ENCODE data around the gene EYA2.

DNA sequence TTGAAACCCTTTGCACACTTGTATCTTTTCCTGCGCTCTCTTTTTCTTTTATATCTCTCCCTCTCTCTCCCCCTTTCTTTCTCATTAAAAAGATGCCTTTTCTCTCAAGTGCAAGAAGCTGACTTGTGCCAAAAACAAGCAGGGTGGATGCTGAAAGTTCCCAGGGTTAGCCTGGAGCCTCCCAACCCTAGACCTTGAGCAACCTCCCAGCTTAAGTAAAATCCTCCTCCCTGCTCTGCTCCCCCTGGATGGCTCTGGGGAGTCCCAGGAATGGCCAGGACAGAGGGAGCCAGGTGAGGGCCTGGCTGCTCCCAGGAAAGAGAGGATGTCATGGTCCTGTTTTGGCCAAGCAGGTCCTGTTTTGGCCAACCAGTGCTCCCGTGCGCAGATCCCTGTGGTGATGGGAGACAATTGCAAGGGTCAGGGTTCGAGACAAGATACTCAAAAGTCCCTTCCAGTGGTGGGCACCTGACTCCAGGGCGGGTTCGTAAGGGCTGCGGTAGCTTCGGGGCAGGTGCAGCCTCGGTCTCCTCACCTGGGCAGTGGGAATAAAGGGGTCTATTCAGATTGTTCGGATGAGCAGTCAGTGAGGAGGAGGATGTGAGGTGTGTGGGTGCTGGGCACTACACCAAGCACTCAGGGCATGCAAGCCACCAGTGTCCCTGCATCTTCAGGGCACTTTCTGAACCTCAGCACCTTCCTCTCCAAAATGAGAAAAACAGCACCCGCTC, 49.4 kb downstream of the EYA2 start:
- TF ChIP-seq POLR2A (IDR thresholded peaks at IDR 0.05), result no peak
- no peak for TF ChIP-seq CTCF (IDR thresholded peaks at IDR 0.05)
